Thoracic aorta (tissue), 2 donors: ENCODE results near the gene FAM78B. TPM values are rescaled to one million over a fixed set of nuclear protein-coding genes. Genes with fewer than 3 reads are reported as not detected.

Source experiments
- ATAC-seq: fragments of 150-250 bp; one replicate; pipeline ENCODE4 v1.8.0; 2017; ENCODE audit warnings: low read depth; ENCODE audit not compliant: insufficient number of reproducible peaks, low FRiP score
- DNase-seq: peaks from one replicate; pipeline ENCODE4 v3.0.0-alpha.2; 2020; ENCODE audit warnings: low spot score
- H3K27ac ChIP-seq, 2 donors: fragments of 200-600 bp; sonication (generic); 1 replicate in 1 of 2; 2 replicates in 1 of 2; pipeline ENCODE4 v1.5.1; 2016; ENCODE audit warnings: mild to moderate bottlenecking in 2 of 2, moderate library complexity in 2 of 2
- H3K27me3 ChIP-seq: fragments of 200-600 bp; sonication (generic); replicated peaks from 2 replicates; pipeline ENCODE4 v1.6.0; 2016; ENCODE audit warnings: mild to moderate bottlenecking; ENCODE audit not compliant: insufficient read depth
- H3K36me3 ChIP-seq: fragments of 200-600 bp; sonication (generic); one replicate; pipeline ENCODE4 v1.5.1; 2016
- H3K4me1 ChIP-seq, 2 donors: fragments of 200-600 bp; sonication (generic); 1 replicate in 1 of 2; 2 replicates in 1 of 2; pipeline versions ENCODE4 v1.5.1 to v1.6.0; 2016; ENCODE audit warnings: low read depth in 2 of 2, mild to moderate bottlenecking in 1 of 2; ENCODE audit not compliant: control insufficient read depth in 1 of 2
- H3K4me3 ChIP-seq: fragments of 200-600 bp; sonication (generic); 2 replicates; pipeline ENCODE4 v1.5.1; 2016; ENCODE audit warnings: mild to moderate bottlenecking
- H3K9me3 ChIP-seq: fragments of 200-600 bp; sonication (generic); 2 replicates; pipeline ENCODE4 v1.5.1; 2016
- CTCF ChIP-seq: fragments of 200-600 bp; sonication (generic); IDR thresholded peaks from one replicate; pipeline ENCODE4 v1.5.1; 2019; ENCODE audit warnings: antibody characterized with exemption
- total RNA-seq, 2 donors: library from RNA; depleted of rRNA; stranded (reverse); fragments of >200 nt; gene quantifications; one replicate each; pipeline versions ENCODE4 v1.1.0 to v1.2.3, GENCODE V29; 2016

The FAM78B gene
- total RNA-seq, 2 donors from 2014 or later = 0.56 to 0.81 TPM

GRCh38 chr1:166166329-166166697 lies 488 bp downstream of the FAM78B start:
- H3K4me1 ChIP-seq = peaks cover 4 to 22% of the 10 kb centered on the region in 2 donors
- no peak for DNase-seq
- no peak overlapping the region for H3K27ac ChIP-seq
- no peaks in the 10 kb centered on the region for H3K36me3 ChIP-seq
- H3K27me3 ChIP-seq = no peaks in the 10 kb centered on the region
- no peak for ATAC-seq
- TF ChIP-seq CTCF = no peak
- H3K9me3 ChIP-seq = no peaks in the 10 kb centered on the region
- H3K4me3 ChIP-seq = peak overlapping the region; percentile 81

GRCh38 chr1:166165661-166166328 lies 1.0 kb downstream of the FAM78B start:
- Histone ChIP-seq H3K27me3 (no peaks in the 10 kb centered on the region), H3K4me1 (peaks cover 4 to 22% of the 10 kb centered on the region in 2 donors), H3K27ac (no peak overlapping the region), H3K36me3 (no peaks in the 10 kb centered on the region), H3K4me3 (peak overlapping the region; percentile 81), H3K9me3 (no peaks in the 10 kb centered on the region)
- ATAC-seq = no peak
- DNase-seq = no peak
- TF ChIP-seq CTCF = no peak

- Histone ChIP-seq H3K27ac (no peak overlapping the region), H3K4me3 (peak overlapping the region; percentile 81), H3K4me1 (peaks cover 4 to 22% of the 10 kb centered on the region in 2 donors), H3K9me3 (no peaks in the 10 kb centered on the region), H3K27me3 (no peaks in the 10 kb centered on the region), H3K36me3 (no peaks in the 10 kb centered on the region)
- peak; percentile 51 for TF ChIP-seq CTCF
- no peak for DNase-seq
- no peak for ATAC-seq
These were observed 1.7 kb downstream of the FAM78B start for GRCh38 chr1:166164995-166165660.

GRCh38 chr1:166164646-166164994 lies 2.2 kb downstream of the FAM78B start:
- H3K36me3 ChIP-seq = no peaks in the 10 kb centered on the region
- H3K4me3 ChIP-seq = peak overlapping the region; percentile 81
- no peak overlapping the region for H3K27ac ChIP-seq
- no peak for TF ChIP-seq CTCF
- ATAC-seq = no peak
- peaks cover 4 to 22% of the 10 kb centered on the region in 2 donors for H3K4me1 ChIP-seq
- H3K27me3 ChIP-seq = no peaks in the 10 kb centered on the region
- DNase-seq = no peak
- H3K9me3 ChIP-seq = no peaks in the 10 kb centered on the region

GRCh38 chr1:166159656-166160055 lies 7.1 kb downstream of the FAM78B start:
- DNase-seq = no peak
- no peak for ATAC-seq
- no peak overlapping the region for H3K4me3 ChIP-seq

More at GRCh38 chr1:166159656-166160055, 7.1 kb downstream of the FAM78B start:
- Histone ChIP-seq H3K9me3 (no peaks in the 10 kb centered on the region), H3K27ac (no peak overlapping the region), H3K4me1 (peaks cover 0 to 3% of the 10 kb centered on the region in 2 donors), H3K36me3 (no peaks in the 10 kb centered on the region), H3K27me3 (no peaks in the 10 kb centered on the region)
- no peak for TF ChIP-seq CTCF
